Measurements from ENCODE around the gene TTLL9.

GRCh38 chr20:31843881-31844280 is 26.6 kb upstream of the TTLL9 start:
- TF ChIP-seq CTCF (IDR thresholded peaks at IDR 0.05), result no peak
- TF ChIP-seq POLR2AphosphoS5 (IDR thresholded peaks at IDR 0.05), result no peak

Measured in breast epithelium (tissue), 3 donors.